ENCODE data around the gene CTDNEP1.

- TF ChIP-seq SUZ12 (IDR thresholded peaks at IDR 0.05) (no peak), ELF4 (IDR thresholded peaks at IDR 0.05) (no peak), FOXK2 (IDR thresholded peaks at IDR 0.05) (no peak), FOXM1 (IDR thresholded peaks at IDR 0.05; ENCODE audit: borderline replicate concordance) (no peak), SP1 (IDR thresholded peaks at IDR 0.05) (no peak), BHLHE40 (IDR thresholded peaks at IDR 0.05; ENCODE audit: borderline replicate concordance) (no peak), FOXA1 (IDR thresholded peaks at IDR 0.05) (no peak), PKNOX1 (IDR thresholded peaks at IDR 0.05) (no peak), NFRKB (IDR thresholded peaks at IDR 0.05) (no peak), CTBP1 (IDR thresholded peaks at IDR 0.05; ENCODE audit: borderline replicate concordance) (no peak), ARNT (IDR thresholded peaks at IDR 0.05) (no peak), HDGF (IDR thresholded peaks at IDR 0.05; ENCODE audit: borderline replicate concordance) (no peak)
These were observed 35.8 kb downstream of the CTDNEP1 start for GRCh38 chr17:7215652-7216180.

Measured in HEK293T (cell line).